Inflammatory macrophage (primary cell): ENCODE measurements around the gene ZNF362.
"Not testable (repeated sequence)": the region's sequence is repeated elsewhere in the genome, so short reads cannot be mapped to it uniquely, and the experiment has no call there.

Source experiments
- DNase-seq, 2 donors: peaks; one replicate each; pipeline ENCODE4 v3.0.0-alpha.2; 2020 to 2022

Gene ZNF362

GRCh38 chr1:33288976-33289857 is 32.9 kb downstream of the ZNF362 start:
- no peak for DNase-seq

GRCh38 chr1:33289858-33290154 is 33.5 kb downstream of the ZNF362 start:
- no peak for DNase-seq

DNA sequence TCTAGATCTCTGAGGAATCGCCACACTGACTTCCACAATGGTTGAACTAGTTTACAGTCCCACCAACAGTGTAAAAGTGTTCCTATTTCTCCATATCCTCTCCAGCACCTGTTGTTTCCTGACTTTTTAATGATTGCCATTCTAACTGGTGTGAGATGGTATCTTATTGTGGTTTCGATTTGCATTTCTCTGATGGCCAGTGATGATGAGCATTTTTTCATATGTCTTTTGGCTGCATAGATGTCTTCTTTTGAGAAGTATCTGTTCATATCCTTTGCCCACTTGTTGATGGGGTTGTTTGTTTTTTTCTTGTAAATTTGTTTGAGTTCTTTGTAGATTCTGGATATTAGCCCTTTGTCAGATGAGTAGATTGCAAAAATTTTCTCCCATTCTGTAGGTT is 34.3 kb downstream of the ZNF362 start:
- not testable (repeated sequence) for DNase-seq

- no peak for DNase-seq
Measured at GRCh38 chr1:33292726-33293340, 36.5 kb downstream of the ZNF362 start.

GRCh38 chr1:33294071-33295010 is 38.0 kb downstream of the ZNF362 start:
- DNase-seq: no peak

GRCh38 chr1:33295023-33295422 is 38.7 kb downstream of the ZNF362 start:
- DNase-seq: no peak

DNA sequence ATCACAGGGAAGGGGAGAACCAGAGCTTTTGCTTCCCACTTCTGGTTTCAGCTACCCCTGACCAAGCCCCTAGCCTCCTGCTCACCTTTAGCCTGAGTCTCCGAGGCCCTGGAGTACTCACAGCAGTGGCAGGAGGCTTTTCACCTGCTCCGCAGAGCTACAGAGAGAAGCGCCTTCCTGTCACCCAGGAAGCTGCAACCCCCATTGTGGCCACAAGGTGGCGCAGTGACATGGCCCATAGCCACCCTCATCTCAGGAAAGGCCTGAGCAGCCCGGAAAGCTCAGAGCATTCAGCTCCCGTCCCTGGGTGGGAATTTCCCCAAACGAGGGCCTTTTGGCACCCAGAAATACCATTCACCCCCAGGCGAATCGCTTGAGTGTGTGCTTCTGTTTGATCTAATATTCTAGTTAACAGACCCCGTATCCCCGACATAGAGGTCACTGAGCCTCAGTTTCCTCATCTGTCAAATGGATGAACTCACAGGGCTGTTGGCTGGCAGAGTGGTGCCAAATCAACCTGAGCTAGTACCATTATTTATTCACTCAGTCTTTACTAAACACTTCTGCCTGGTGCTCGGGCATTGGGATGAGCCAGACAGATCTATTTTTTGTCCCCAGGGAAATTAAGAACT is 39.3 kb downstream of the ZNF362 start:
- DNase-seq: peak; percentile 82 to 85

GRCh38 chr1:33296082-33296458 is 39.8 kb downstream of the ZNF362 start:
- no peak for DNase-seq

- no peak for DNase-seq
Measured at GRCh38 chr1:33296824-33297223, 40.5 kb downstream of the ZNF362 start.

DNA sequence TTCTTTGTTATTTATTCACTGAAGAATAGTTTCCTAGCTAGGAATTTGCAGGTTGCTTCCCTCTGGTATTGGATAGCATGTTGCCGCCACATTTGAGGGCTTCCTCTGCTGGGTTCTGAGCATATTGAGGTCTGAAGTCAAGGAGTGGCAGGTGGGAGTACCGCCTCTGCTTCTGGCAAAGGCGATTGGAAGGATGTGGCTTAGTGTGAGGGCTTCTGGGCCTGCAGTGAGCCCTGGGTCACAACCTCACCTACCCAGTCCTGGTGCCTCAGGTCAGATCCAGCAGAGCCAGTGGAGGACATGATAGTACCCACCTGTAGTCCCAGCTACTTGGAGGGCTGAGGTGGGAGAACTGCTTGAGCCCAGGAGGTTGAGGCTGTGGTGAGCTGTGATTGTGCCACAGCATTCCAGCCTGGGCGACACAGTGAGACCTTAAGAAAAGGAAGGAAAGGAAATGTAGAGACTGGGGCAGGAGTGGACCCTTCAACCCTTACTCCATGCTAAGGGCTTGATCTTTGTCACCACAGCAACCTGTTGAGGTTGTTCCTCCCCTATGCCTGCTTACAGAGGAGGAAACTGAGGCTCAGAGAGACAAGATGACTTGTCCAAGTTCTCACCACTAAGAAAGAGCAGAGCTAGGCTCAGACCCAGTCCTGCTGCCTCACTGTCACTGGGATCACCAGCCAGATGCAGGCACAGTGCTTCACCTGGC is 41.8 kb downstream of the ZNF362 start:
- no peak for DNase-seq

DNA sequence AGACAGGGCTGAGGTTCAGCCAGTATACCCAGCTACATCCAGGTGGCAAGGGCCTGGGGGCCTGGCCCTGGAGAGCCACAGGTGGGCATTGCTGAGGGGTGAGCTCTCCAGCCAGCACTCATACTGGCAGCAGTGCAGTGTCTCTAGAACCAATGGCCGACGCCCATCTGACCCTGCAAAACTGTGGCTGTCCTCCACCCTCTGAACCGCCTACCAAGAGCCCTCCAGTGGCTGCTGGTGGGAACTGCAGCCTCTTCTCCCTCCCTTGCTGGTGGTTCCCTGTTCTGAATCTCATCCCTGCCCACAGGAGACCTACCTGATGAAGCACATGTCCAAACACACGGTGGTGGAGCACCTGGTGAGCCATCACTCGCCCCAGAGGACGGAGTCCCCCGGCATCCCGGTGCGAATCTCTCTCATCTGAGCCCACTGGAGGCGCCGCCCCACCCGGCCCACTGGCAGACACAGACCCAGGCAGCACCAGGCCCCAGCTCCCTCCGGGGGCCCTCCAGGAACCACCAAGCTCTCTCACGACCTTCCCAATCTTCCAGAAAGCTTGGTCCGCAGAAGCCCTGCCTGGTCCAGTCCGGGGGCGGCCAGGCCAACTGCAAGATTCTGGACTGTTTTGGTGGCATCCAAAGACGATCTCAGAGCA is 42.5 kb downstream of the ZNF362 start:
- peak; percentile 62 to 74 for DNase-seq

DNA sequence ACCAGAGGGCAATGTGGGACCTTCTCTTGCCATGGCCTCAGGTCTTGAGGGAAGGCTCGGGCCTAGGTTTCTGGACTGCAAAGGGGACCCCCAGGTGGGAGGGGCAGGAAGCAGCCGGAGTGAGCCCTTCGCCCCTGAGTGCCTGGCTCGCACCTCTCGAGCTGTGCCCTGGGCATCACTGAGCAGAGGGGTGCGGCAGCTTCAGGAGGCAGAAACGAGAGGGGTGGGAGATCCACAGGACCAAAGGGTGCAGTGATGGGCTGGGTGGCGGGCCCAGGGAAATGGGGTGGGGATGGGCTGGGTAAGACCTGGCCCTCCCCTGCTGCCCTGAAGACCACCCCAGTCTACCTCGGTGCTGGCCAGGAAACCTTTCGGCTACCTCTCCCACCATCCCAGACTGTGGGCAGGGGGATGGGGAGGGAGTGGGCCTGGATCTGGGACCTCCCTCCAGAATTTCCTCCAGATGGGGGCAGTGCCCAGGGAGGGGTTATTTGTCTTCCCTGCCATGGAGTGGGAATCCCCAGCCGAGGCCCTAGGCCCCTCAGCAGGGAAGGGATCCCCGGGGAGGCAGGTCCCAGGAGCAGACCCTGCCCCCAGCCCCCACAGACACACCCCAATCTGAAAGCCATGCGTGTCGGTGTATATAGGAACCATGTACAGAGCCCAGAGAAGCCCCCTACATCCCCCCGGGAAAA is 43.3 kb downstream of the ZNF362 start:
- no peak for DNase-seq

DNA sequence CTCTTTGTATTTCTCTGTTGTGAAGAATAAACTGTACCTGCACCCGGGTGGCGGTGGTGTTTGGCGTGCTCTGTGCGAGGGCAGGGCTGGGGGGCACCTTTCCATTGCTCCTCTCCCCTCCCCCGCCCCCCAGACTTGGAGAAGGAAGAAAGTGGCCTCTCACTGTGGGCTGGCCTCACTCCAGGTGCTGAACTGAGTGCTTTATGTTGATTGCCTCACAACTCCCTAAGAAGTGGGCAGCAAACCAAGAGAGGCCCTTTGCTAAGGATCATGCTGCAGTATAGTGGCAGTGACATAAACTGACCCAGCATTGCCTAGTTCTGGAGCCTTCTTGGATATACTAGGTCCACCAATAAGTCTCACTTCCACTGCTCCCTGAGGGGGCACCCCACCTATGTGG is 44.4 kb downstream of the ZNF362 start:
- DNase-seq: no peak

DNA sequence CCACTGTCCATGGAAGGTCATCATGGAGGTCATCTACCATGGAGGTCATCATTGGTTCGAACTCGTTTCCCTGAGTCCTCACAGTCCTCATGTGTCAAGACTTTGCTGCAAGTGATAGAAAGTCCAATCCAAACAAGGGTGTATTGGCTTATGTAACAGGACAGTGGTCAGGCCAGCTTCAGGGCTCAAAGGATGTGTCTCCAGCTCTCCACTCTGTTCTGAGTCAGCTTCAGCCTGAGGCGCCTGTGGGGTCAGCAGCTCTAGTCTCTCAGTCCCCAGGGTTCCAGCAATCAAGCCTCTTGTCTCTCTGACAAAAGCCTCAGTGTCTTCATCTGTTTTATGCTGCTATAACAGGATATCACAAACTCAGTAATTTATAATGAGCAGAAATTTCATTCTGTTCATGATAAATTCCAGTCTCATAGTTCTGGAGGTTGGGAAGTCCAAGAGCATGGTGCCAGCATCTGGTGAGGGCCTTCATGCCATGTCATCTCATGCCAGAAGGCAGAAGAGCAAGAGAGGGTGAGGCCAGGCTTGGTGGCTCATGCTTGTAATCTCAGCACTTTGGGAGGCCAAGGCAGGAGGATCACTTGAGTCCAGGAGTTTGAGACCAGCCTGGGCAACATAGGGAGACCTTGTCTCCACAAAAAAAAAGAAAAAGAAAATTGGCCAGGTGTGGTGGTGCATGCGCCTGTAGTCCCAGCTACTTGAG is 45.1 kb downstream of the ZNF362 start:
- no peak for DNase-seq

GRCh38 chr1:33302325-33302724 is 46.0 kb downstream of the ZNF362 start:
- no peak for DNase-seq

- DNase-seq: no peak
Measured at GRCh38 chr1:33305016-33305415, 48.7 kb downstream of the ZNF362 start.

DNA sequence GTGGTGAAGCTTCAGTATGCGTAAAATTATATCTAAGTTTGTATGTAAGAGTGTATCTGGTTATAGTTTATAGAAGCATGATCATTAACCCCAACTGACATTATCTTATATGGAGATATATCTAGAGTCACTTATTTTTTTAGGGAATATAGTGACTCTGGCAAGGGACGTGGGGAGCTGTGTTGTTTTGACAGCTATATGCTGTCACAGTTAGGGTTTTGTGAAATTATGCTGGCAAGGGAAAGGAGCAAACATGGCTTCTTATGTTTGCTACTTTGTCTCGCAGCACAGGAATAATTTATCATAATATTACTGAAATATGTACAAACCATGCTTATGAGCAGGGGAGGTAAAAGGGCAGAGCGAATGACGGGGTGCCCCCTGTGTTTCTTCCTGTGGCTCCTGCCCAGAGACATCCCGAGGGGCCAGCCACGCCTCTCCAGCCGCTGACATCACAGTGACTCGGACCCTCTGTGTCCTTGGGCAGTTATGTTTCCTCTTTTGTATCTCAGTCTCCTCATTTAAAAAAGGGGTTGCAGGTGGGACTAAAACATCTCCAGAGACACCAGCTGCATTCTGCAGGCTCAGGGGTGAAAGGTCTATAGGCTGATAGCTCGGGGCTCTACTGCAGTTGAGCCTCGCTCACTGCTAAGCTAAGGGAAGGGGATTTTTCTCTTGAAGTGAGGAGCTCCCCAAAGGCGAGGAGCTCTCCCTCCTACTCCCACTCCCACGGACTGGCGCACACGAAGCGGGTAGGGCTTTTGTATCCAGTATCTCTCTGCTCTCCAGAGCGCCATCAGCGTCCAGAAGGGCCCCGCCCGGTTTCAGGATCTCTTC is 49.7 kb downstream of the ZNF362 start:
- DNase-seq: peak in 1 of 2 donors; percentile 22

DNA sequence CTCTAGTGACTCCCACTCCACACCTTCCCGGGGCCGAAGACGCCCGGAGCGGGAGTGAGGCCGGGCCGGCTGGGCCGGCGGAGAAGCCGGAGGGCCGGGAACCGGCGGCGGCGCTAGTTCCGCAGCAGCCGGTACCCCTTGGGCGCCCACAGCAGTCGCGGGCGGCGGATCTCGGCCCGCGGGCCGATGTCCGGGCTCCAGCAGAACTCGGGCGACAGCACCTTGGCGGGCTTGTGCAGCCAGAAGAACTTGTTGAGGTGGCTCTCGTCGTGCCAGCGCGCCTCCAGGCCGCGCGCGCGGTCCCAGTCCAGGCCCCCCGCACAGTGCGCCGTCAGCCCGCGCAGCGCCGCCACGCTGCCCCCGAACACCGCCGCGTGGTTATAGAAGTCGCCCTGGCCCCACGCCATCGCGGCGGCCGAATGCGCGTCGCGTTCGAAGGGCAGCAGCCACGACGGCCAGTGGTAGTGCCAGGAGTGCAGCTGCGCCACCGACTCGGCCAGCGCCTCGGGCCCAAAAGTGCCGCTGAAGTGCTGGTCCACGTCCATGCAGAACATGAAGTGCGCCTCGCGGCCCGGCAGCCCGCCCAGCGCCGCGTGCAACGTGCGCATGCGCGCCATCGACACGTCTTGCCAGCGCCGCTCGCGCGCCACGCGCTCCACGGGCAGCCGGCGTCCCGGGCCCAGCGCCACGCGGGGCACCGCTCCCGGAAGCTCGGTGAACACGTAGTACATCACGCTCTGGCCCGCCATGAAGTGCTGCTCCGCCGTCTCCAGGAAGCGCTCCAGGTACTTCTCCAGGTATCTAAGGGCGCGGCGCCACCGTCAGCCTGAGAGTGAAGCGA is 50.6 kb downstream of the ZNF362 start:
- no peak for DNase-seq
